Measurements from ENCODE around the gene CHURC1.
A peak's percentile ranks its signal among the peaks of the same experiment; 100 is the strongest.

GRCh38 chr14:64891839-64892375 is 22.3 kb upstream of the CHURC1 start:
- TF ChIP-seq CTCF (tag by site-specific recombination; IDR thresholded peaks at IDR 0.05) (peak; percentile 44; the same call in 1 of the 2 replicates), ZNF335 (tag by site-specific recombination; conservative IDR thresholded peaks at IDR 0.05) (no peak), ZFP41 (tag by site-specific recombination; IDR thresholded peaks at IDR 0.05; ENCODE audit: borderline replicate concordance) (no peak), ZNF776 (tag by site-specific recombination; IDR thresholded peaks at IDR 0.05; ENCODE audit: borderline replicate concordance) (no peak), ZNF23 (tag by site-specific recombination; IDR thresholded peaks at IDR 0.05; ENCODE audit: borderline replicate concordance) (no peak), ZNF138 (tag by site-specific recombination; IDR thresholded peaks at IDR 0.05; ENCODE audit: borderline replicate concordance) (no peak), ZNF610 (tag by site-specific recombination; IDR thresholded peaks at IDR 0.05; ENCODE audit: borderline replicate concordance) (no peak), IKZF3 (tag by site-specific recombination; IDR thresholded peaks at IDR 0.05) (no peak), ZNF292 (tag by site-specific recombination; IDR thresholded peaks at IDR 0.05; ENCODE audit: borderline replicate concordance, low read depth) (no peak), YY1 (tag by site-specific recombination; IDR thresholded peaks at IDR 0.05) (no peak)
- TF ChIP-seq, protein P1, sequence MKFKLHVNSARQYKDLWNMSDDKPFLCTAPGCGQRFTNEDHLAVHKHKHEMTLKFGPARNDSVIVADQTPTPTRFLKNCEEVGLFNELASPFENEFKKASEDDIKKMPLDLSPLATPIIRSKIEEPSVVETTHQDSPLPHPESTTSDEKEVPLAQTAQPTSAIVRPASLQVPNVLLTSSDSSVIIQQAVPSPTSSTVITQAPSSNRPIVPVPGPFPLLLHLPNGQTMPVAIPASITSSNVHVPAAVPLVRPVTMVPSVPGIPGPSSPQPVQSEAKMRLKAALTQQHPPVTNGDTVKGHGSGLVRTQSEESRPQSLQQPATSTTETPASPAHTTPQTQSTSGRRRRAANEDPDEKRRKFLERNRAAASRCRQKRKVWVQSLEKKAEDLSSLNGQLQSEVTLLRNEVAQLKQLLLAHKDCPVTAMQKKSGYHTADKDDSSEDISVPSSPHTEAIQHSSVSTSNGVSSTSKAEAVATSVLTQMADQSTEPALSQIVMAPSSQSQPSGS (tag by site-specific recombination; IDR thresholded peaks at IDR 0.05; ENCODE audit: low read depth), result no peak
- TF ChIP-seq, protein P2, sequence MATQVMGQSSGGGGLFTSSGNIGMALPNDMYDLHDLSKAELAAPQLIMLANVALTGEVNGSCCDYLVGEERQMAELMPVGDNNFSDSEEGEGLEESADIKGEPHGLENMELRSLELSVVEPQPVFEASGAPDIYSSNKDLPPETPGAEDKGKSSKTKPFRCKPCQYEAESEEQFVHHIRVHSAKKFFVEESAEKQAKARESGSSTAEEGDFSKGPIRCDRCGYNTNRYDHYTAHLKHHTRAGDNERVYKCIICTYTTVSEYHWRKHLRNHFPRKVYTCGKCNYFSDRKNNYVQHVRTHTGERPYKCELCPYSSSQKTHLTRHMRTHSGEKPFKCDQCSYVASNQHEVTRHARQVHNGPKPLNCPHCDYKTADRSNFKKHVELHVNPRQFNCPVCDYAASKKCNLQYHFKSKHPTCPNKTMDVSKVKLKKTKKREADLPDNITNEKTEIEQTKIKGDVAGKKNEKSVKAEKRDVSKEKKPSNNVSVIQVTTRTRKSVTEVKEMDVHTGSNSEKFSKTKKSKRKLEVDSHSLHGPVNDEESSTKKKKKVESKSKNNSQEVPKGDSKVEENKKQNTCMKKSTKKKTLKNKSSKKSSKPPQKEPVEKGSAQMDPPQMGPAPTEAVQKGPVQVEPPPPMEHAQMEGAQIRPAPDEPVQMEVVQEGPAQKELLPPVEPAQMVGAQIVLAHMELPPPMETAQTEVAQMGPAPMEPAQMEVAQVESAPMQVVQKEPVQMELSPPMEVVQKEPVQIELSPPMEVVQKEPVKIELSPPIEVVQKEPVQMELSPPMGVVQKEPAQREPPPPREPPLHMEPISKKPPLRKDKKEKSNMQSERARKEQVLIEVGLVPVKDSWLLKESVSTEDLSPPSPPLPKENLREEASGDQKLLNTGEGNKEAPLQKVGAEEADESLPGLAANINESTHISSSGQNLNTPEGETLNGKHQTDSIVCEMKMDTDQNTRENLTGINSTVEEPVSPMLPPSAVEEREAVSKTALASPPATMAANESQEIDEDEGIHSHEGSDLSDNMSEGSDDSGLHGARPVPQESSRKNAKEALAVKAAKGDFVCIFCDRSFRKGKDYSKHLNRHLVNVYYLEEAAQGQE (tag by site-specific recombination; IDR thresholded peaks at IDR 0.05), result no peak
- TF ChIP-seq, protein P3, sequence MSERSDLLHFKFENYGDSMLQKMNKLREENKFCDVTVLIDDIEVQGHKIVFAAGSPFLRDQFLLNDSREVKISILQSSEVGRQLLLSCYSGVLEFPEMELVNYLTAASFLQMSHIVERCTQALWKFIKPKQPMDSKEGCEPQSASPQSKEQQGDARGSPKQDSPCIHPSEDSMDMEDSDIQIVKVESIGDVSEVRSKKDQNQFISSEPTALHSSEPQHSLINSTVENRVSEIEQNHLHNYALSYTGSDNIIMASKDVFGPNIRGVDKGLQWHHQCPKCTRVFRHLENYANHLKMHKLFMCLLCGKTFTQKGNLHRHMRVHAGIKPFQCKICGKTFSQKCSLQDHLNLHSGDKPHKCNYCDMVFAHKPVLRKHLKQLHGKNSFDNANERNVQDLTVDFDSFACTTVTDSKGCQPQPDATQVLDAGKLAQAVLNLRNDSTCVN (tag by site-specific recombination; optimal IDR thresholded peaks at IDR 0.05), result no peak

Measured in HEK293 (cell line).